Measurements from ENCODE around the gene GRIK3. TPM values are rescaled to one million over a fixed set of nuclear protein-coding genes. Genes with fewer than 3 reads are reported as not detected.

GRIK3 gene
- total and polyA plus RNA-seq, 2 experiments from 2014 or later, result 0.09 TPM; not detected in 1

DNA sequence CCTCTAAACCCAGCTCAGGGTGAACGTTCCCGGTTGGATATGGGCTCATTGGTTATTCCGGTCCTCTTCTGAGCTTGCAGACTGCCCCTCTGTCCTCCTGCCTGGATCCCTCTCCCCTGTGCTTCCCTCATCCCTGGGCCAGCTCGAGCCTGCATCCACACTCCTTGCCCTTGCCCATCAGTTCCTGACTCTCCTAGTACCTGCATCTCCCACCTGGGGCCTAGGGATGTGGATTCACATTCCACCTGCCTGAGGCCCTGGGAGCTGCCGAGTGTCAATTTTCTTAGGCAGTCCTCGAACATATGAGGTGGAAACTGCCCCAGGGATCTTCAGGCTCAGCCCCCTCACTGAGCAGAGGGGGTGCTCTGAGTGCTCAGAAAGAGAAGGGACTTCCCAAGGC is 252.2 kb downstream of the GRIK3 start:
- H3K27me3 ChIP-seq, result no peaks in the 10 kb centered on the region
- H3K27ac ChIP-seq, result no peak overlapping the region
- no peaks in the 10 kb centered on the region for H3K9me3 ChIP-seq (ENCODE audit: low read depth)
- TF ChIP-seq, protein P1, sequence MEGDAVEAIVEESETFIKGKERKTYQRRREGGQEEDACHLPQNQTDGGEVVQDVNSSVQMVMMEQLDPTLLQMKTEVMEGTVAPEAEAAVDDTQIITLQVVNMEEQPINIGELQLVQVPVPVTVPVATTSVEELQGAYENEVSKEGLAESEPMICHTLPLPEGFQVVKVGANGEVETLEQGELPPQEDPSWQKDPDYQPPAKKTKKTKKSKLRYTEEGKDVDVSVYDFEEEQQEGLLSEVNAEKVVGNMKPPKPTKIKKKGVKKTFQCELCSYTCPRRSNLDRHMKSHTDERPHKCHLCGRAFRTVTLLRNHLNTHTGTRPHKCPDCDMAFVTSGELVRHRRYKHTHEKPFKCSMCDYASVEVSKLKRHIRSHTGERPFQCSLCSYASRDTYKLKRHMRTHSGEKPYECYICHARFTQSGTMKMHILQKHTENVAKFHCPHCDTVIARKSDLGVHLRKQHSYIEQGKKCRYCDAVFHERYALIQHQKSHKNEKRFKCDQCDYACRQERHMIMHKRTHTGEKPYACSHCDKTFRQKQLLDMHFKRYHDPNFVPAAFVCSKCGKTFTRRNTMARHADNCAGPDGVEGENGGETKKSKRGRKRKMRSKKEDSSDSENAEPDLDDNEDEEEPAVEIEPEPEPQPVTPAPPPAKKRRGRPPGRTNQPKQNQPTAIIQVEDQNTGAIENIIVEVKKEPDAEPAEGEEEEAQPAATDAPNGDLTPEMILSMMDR (IDR thresholded peaks at IDR 0.05; ENCODE audit: low read depth, low read length), result no peak
- DNase-seq (ENCODE audit: low read depth in 1 of 2, low spot score in 1 of 2), result no peak
- no peak overlapping the region for H3K4me3 ChIP-seq
- no peaks in the 10 kb centered on the region for H3K36me3 ChIP-seq
- no peaks in the 10 kb centered on the region for H3K4me1 ChIP-seq (ENCODE audit: low read depth)

DNA sequence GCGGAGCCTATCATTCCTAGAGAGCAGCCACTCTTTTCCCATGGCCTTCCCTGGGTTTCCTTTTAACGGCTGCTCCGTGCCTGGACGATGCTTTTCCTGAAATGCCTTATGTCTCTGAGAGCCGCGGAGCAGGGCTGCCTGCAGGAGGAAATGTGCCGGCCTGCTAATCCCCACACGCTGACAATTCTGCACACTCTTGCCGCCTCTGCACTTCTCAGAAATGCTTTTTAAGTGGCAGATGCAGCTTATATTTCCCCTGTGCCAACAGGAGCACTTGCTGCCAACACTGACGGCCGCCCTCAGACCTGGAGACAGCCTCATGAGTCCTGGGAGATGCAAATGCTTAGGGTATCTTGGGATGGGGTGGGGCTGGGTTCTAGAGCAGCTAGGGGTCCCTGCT is 253.2 kb downstream of the GRIK3 start:
- TF ChIP-seq, protein P1 (IDR thresholded peaks at IDR 0.05; ENCODE audit: low read depth, low read length), result no peak
- Histone ChIP-seq H3K4me3 (no peak overlapping the region), H3K9me3 (ENCODE audit: low read depth) (no peaks in the 10 kb centered on the region), H3K36me3 (no peaks in the 10 kb centered on the region), H3K4me1 (ENCODE audit: low read depth) (no peaks in the 10 kb centered on the region), H3K27ac (no peak overlapping the region), H3K27me3 (no peaks in the 10 kb centered on the region)
- no peak for DNase-seq (ENCODE audit: low read depth in 1 of 2, low spot score in 1 of 2)

DNA sequence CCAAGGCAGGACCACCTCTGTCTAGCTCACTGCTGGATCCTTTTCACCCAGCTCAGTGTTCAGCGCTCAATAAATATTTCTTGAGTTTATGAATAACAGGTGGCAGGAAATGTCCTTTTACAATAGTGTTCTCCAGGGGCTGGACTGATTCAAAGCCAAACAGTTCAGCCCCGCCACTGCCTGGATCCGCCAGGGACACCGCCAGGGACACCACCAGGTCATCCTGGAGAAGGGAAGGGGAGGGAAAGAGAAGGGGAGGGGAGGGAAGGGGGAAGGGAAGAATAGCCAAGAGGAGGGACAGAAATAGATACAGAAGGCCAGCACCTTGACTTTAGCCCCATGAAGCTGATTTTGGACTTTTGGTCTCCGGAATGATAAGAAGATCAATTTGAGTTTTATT is 255.6 kb downstream of the GRIK3 start:
- H3K9me3 ChIP-seq (ENCODE audit: low read depth), result no peaks in the 10 kb centered on the region
- TF ChIP-seq, protein P1 (IDR thresholded peaks at IDR 0.05; ENCODE audit: low read depth, low read length), result no peak
- no peaks in the 10 kb centered on the region for H3K36me3 ChIP-seq
- H3K27me3 ChIP-seq, result no peaks in the 10 kb centered on the region
- no peak overlapping the region for H3K27ac ChIP-seq
- H3K4me1 ChIP-seq (ENCODE audit: low read depth), result no peaks in the 10 kb centered on the region
- H3K4me3 ChIP-seq, result no peak overlapping the region
- DNase-seq (ENCODE audit: low read depth in 1 of 2, low spot score in 1 of 2), result no peak

DNA sequence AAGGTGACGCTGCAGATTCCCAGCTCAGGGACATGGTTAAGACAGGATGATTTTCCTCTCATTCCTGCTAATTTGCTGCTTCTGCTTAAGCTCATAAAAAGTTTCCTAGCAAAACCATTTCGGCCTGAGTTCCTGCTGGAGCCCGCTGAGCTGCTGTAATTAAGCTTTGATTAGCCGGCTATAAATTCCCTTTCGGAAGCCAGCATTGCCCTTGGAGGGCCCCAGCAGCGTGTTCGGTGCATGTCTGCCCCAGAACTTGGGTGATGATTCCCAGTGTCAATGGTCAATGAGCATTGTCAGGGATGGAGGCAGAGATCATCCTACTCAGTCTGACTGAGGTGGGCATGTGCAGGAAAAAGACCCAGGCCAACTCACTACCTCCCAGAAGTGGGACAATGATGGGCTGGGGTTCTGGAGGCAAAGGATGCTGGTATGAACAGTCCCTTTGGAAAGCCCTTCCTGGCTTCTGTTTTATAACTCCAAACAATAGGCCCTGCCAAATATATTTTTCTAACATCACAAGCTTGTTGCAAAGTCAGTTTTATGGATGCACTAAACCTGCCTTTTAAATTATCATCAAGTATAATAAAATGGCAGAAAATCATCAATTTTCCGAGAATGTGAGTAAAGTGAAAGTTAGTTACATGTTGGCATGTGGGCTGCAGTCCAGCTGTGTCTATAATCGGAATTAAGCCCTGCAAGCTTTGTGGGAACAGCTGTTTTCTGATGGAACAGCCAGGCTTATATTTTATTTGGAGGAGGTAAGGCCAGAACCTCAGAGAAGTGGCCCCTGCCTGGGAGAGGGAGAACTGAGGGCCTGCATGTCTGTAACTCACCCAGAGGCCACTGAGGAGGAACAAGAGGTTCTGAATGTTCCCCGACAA is 257.1 kb downstream of the GRIK3 start:
- Histone ChIP-seq H3K9me3 (ENCODE audit: low read depth) (no peaks in the 10 kb centered on the region), H3K27me3 (peaks cover under 1% of the 10 kb centered on the region), H3K4me1 (ENCODE audit: low read depth) (no peaks in the 10 kb centered on the region), H3K36me3 (no peaks in the 10 kb centered on the region), H3K27ac (no peak overlapping the region), H3K4me3 (no peak overlapping the region)
- TF ChIP-seq, protein P1 (IDR thresholded peaks at IDR 0.05; ENCODE audit: low read depth, low read length), result no peak
- DNase-seq (ENCODE audit: low read depth in 1 of 2, low spot score in 1 of 2), result no peak

DNA sequence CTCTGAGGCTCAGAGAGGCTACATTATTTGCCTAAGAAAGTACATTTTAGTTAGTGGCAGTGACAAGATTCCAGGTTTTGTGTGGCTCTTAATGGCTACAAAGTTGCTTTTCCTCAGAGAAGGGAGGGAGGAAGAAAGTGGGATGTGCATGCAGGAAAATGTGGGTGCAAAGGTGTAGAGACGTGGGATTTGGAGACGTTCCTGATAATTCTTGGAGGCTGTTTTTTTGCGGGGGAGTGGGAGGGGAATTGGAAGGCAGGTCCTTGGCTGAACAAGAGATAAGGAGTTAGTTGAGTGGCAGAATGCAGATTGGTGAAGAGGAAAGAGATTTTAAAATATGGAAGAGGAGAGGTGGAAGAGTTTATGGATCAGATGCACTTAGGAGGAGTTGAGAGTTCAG is 258.1 kb downstream of the GRIK3 start:
- Histone ChIP-seq H3K9me3 (ENCODE audit: low read depth) (no peaks in the 10 kb centered on the region), H3K27ac (no peak overlapping the region), H3K4me1 (ENCODE audit: low read depth) (no peaks in the 10 kb centered on the region), H3K27me3 (peaks cover 10% of the 10 kb centered on the region), H3K4me3 (no peak overlapping the region), H3K36me3 (no peaks in the 10 kb centered on the region)
- TF ChIP-seq, protein P1 (IDR thresholded peaks at IDR 0.05; ENCODE audit: low read depth, low read length), result no peak
- no peak for DNase-seq (ENCODE audit: low read depth in 1 of 2, low spot score in 1 of 2)
